ENCODE results near the gene TUBA8.
"Not testable (repeated sequence)": the region's sequence is repeated elsewhere in the genome, so short reads cannot be mapped to it uniquely, and the experiment has no call there.

The TUBA8 gene

DNA sequence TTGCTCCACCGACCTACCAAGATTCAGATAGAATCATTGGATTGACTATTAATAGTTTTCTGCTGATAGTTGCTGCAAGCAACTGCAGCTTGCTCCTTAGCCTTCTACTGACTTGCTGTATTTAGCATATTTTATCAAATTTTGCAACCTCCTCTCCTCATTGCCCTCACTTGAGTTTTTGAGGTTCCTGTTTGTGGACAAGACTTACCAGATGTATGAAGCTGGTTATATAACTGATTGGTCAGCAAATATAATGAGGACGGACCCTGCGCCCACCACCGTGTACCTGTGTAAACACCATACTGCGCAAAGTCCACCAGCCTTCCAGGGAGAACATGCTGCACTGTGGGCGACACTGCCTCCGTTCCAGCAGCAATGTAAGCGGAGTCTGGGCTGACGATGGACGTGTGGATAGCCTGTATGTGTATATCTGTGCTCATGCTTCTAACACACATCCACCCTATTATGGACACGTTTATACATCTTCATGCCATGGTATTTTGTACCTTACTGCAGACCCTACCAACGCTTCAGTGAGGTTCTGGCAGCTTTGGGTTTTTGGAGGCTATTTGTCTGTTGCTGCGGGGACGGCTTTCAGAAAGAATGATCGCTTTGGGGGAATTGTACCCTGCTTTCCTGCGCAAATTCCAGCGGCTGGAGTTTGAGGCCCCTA is 37.8 kb downstream of the TUBA8 start:
- TF ChIP-seq, protein P1, sequence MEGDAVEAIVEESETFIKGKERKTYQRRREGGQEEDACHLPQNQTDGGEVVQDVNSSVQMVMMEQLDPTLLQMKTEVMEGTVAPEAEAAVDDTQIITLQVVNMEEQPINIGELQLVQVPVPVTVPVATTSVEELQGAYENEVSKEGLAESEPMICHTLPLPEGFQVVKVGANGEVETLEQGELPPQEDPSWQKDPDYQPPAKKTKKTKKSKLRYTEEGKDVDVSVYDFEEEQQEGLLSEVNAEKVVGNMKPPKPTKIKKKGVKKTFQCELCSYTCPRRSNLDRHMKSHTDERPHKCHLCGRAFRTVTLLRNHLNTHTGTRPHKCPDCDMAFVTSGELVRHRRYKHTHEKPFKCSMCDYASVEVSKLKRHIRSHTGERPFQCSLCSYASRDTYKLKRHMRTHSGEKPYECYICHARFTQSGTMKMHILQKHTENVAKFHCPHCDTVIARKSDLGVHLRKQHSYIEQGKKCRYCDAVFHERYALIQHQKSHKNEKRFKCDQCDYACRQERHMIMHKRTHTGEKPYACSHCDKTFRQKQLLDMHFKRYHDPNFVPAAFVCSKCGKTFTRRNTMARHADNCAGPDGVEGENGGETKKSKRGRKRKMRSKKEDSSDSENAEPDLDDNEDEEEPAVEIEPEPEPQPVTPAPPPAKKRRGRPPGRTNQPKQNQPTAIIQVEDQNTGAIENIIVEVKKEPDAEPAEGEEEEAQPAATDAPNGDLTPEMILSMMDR (IDR thresholded peaks at IDR 0.05; ENCODE audit: low read length, missing control alignments): no peak
- no peak for DNase-seq (ENCODE audit: low read depth)
- H3K4me3 ChIP-seq (replicated peaks; ENCODE audit: low read depth, low read length): no peak overlapping the region

- no peak overlapping the region for H3K4me3 ChIP-seq (replicated peaks; ENCODE audit: low read depth, low read length)
- DNase-seq (ENCODE audit: low read depth): no peak
- TF ChIP-seq, protein P1 (IDR thresholded peaks at IDR 0.05; ENCODE audit: low read length, missing control alignments): no peak
These were observed 41.9 kb downstream of the TUBA8 start for GRCh38 chr22:18152519-18152918.

- H3K4me3 ChIP-seq (replicated peaks; ENCODE audit: low read depth, low read length): no peak overlapping the region
- no peak for DNase-seq (ENCODE audit: low read depth)
- TF ChIP-seq, protein P1 (IDR thresholded peaks at IDR 0.05; ENCODE audit: low read length, missing control alignments): no peak
These were observed 44.3 kb downstream of the TUBA8 start for GRCh38 chr22:18154821-18155390.

DNA sequence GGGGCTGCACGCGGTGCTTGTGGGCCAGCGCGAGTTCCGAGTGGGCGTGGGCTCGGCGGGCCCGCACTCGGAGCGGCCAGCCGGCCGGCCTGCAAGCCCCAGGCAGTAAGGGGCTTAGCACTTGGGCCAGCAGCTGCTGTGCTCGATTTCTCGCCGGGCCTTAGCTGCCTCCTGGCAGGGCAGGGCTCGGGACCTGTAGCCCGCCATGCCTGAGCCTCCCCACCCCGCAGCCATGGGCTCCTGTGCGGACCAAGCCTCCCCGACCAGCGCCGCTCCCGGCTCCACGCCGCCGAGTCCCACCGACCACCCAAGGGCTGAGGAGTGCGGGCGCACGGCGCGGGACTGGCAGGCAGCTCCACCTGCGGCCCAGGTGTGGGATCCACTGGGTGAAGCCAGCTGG is 44.9 kb downstream of the TUBA8 start:
- DNase-seq (ENCODE audit: low read depth); H3K4me3 ChIP-seq (replicated peaks; ENCODE audit: low read depth, low read length): not testable (repeated sequence)

GRCh38 chr22:18156878-18157713 is 46.5 kb downstream of the TUBA8 start:
- TF ChIP-seq, protein P1 (IDR thresholded peaks at IDR 0.05; ENCODE audit: low read length, missing control alignments): peak; percentile 90
- peak; percentile 92 for DNase-seq (ENCODE audit: low read depth)
- H3K4me3 ChIP-seq (replicated peaks; ENCODE audit: low read depth, low read length): no peak overlapping the region

- no peak for DNase-seq (ENCODE audit: low read depth)
- TF ChIP-seq, protein P1 (IDR thresholded peaks at IDR 0.05; ENCODE audit: low read length, missing control alignments): no peak
- no peak overlapping the region for H3K4me3 ChIP-seq (replicated peaks; ENCODE audit: low read depth, low read length)
These were observed 47.1 kb downstream of the TUBA8 start for GRCh38 chr22:18157714-18158028.

GRCh38 chr22:18160641-18161040 is 50.0 kb downstream of the TUBA8 start:
- H3K4me3 ChIP-seq (replicated peaks; ENCODE audit: low read depth, low read length); DNase-seq (ENCODE audit: low read depth): not testable (repeated sequence)

- not testable (repeated sequence) for DNase-seq (ENCODE audit: low read depth); H3K4me3 ChIP-seq (replicated peaks; ENCODE audit: low read depth, low read length)
These were observed 53.2 kb downstream of the TUBA8 start for GRCh38 chr22:18163843-18164242.

DNA sequence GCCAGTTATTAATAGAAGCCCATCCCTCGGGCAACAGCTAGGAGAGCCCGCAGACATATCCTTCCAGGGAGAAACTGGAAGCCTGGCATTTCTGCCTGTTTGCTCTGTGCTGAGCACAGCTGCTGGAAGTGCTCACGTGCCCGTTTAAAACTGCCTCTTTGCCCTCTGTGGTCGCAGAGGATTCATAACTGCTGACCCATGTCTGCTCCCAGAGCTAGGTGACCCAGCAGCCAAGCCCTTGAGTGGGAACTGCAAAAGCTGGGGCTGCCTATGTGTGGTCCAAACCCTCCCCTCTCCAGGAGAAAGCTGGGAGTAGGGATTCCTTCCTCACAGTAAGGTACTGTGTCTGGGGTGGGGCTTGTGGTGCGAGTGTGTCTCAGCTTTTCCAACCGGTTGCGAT is 54.0 kb downstream of the TUBA8 start:
- DNase-seq (ENCODE audit: low read depth); H3K4me3 ChIP-seq (replicated peaks; ENCODE audit: low read depth, low read length): not testable (repeated sequence)

DNA sequence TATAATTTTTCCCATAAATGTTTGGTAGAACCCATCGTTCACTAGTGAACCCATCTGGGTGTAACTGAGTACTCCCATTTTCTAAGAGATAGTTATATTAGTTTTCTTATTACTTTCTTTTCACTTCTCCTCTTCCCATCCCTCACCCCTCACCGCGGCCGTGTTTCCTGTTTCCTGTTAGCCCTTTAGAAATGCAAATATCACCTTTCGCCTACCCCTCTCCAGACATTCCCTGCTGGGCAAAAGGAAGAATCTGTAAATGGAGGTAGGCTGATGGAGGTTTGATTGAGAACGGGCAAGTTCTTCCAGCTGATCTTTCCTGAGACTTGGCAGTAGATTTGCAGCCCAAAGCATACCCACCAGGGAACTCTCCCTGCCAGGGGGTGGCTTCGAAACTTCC is 54.7 kb downstream of the TUBA8 start:
- DNase-seq (ENCODE audit: low read depth); H3K4me3 ChIP-seq (replicated peaks; ENCODE audit: low read depth, low read length): not testable (repeated sequence)

DNA sequence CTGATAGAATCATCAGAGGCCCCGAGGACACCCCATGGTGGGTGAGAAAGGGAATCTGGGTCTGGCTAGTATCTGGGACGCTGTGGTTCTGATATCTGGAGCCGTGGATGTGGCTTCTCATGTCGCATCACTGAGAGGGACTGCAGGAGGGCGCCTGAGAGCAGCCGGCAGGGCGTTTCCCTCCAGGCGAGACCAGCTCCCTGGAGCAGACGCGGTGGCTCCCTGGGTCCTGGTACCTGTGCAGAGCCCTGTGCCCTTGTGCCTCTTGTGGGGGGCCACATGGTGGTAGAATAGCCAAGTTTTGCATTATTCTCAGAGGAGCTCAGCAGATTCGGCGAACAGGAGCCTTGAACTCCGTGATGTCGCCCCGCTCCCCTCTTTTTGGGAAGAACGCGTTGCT is 59.7 kb downstream of the TUBA8 start:
- H3K4me3 ChIP-seq (replicated peaks; ENCODE audit: low read depth, low read length); DNase-seq (ENCODE audit: low read depth): not testable (repeated sequence)

DNA sequence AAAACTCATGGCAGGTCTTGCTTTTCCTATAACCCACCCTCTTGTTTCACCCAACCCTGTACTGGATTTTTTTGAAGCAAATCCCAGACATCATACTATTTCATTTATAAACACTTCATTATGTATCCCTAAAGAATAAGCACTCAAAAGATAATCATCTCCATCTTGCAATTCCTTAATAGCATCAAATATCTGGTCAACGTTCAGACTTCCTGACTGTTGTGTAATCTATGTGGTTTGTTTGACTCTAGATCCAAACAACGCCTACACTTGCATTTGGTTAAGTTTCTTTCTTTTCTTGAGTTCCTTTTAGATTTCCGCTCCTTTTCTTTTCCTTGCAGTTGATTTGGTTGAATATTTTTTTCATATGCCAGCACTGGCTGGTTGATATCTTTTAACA is 61.6 kb downstream of the TUBA8 start:
- not testable (repeated sequence) for DNase-seq (ENCODE audit: low read depth); H3K4me3 ChIP-seq (replicated peaks; ENCODE audit: low read depth, low read length)
